GM21528 (cell line): Measurements from ENCODE around the gene ATP6V1C2.

ENCODE experiments used
- ATAC-seq: cut with Tn5 transposase; IDR thresholded peaks from one replicate; pipeline ENCODE4 v1.9.1; 2021; ENCODE audit warnings: mild to moderate bottlenecking, moderate library complexity; ENCODE audit not compliant: unreplicated experiment, low FRiP score

ATP6V1C2 gene

DNA sequence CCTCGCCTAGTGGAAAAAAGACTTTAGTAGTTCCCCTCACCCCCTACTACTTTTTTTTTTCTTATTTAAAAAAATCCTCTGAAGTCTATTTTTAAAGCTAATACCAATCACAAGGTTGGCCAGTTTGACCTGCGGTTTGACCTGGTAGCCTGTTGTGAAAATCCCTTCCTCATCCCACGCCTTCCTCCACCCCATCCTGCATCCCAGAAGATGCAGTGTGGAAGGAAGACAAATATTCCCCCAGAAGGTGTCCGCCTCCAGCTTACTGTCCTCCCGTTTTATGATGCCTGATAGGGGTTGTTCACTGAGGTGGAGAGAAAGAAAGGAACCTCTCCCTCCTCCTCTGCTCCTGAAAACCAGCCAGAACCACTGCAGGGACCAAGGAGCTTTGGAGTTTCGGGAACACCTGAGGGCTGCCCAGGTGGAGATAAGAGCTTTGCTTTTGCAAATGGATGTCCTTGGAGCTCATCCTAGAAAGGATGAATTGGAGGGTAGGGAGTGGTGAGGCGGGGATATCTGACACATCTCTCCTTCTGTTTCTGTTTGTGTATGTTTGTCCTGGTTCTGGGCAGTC lies 909 bp downstream of the ATP6V1C2 start:
- ATAC-seq: no peak

DNA sequence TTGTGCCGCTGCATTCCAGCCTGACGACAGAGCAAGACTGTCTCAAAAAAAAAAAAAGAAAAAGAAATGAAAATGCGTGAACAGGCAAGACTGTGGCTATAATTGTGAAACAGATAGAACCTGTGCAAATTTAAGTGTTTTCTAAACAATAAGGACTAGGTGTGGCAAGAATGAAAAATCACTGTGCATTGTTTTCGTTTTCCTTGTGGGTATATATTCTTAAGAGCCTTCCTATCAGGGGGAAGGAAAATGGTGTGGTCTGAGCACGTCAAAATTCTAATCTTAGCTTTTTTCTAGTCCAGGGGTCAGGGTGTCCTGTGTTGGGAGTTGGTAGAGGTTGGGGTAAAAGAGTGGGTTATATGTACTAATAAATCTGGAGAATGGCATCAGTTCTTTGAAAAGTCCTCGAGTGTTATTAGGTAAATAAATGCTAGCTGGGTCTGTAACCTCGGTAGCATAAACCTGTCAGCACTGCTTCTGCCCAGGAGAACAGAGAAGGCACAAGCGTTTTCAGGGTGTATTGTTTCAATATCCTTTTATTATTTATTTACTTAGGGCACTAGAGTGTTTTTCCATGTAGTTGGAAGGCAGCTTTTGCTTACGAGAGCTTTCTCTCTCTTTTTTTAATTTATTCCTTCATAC lies 11.6 kb downstream of the ATP6V1C2 start:
- no peak for ATAC-seq

DNA sequence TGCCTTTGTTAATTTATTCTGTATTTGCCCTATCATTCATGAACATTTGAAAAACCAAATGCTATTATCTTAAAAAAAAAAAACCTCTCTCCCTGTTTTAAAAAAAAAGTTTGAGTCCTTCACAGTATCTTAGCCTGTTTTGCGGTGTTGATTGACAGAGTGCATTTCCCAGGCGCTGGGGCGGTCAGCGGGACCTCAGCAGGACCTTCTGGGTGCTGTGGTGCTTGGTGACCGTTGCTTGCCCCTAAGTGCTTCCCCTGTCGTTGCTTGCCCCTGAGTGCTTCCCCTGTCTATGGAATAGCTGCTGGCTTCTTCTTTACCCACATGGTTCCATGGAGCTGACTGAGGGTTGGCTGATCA lies 12.1 kb downstream of the ATP6V1C2 start:
- ATAC-seq: no peak

DNA sequence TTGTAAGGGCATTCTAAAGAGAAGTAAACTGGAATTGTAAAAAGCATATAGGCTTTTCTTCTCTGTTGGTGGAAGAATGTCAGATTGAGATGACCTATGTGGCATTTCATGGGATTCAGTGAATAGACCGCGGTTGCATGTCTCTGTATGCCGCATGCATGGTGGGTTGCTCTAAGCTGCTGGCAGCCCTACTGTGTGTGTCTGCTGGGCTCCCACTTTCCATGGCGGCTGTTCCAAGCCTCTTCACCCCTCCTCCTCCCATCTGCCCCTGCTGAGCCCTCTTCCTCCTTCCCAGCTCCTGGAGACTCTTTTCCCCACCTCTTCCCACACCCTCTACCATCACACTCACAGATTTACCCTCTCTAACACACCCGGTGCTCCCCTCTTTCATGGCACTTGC lies 12.6 kb downstream of the ATP6V1C2 start:
- ATAC-seq: no peak

DNA sequence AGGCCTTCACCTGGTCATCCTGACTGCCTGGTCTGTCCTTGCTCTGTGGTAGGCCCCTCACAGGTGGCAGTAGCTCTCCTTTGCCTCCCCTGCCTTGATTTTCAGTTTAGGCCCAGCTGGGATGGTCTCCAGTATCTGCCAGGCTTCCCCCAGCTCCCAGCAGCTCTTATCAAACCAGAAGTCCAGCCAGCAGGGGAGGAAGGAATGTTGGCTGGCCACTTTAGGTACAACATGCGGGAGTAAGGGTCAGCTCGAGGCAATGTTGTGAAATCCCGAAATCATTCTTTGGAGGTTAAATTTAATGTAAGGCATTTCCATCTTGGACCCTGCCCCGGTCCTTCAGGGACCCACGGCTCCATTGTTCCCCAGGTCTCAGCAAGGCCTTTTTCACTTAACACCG lies 16.8 kb downstream of the ATP6V1C2 start:
- ATAC-seq: no peak

DNA sequence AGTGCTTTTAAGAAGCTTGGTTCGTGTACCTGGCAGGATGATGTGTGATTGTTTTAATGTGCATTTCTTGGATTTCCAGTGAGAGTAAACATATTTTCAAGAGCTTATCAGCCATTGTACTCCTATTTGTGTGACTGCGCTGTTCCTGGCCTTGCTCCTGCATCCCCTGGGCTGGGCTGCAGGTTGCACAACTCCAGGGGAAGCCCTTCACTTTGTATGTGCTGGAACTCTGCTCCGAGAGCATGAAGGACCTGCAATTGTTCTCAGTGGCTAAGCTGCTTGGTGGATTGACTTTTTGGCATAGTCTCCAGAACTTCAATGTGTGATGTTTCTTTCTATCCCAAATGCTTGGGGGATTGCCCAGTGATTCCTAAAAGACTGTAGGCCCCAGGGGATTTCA lies 18.8 kb downstream of the ATP6V1C2 start:
- ATAC-seq: no peak

DNA sequence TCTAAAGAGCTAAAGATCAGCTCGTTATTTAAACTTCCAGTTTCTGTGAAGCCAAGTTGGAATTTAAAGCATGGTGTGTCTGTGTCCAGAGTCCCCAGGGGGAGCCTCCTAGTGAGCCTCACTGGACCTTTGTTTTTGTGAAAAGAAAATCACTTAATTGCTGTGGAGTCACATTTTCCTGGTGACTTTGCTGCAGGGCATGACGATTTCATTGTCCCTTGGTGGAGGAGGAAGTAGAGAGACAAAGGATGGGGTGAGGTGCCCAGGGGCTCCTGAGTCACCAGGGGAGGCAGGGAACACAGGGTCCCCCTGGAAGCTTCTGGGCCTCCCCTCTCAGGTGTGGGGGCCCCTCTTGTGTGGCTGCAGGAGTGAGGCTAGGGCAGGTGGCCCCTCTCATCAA lies 19.7 kb downstream of the ATP6V1C2 start:
- no peak for ATAC-seq

DNA sequence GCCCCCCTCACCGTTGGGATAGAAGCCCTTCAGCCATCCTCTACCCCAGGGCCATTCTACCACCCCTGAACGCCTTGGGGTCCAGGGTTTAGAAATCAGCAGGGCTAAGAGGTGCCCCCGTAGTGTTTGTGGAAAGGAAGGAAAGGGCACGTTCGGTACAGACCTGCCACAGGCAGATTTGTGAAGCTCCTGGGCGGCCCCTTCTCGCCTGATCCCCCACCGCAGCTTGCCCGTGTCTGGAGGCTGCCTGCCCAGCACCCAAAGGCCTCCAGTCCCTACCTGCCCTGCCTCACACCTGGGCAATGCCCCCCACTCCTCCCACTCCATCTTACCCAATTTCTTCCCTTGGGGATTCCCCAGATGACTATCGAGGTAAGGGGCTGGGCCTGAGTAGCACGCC lies 21.2 kb downstream of the ATP6V1C2 start:
- ATAC-seq: no peak

DNA sequence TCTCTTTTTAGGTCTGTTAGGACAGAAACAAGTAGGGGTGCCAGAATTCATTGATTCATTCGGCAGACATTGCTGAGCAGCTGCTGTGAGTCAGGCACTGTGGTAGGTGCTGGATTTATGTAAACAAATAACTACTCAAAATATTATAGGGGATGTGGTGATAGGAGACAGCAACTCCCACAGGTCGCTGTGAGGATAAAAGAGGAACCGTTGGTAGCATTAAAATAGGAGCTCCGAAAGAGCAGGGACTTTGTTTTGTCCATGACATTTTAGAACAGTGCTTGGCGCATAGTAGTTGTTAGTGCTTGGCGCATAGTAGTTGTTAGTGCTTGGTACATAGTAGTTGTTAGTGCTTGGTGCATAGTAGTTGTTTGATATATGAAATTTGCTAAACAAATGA lies 29.2 kb downstream of the ATP6V1C2 start:
- ATAC-seq: no peak

DNA sequence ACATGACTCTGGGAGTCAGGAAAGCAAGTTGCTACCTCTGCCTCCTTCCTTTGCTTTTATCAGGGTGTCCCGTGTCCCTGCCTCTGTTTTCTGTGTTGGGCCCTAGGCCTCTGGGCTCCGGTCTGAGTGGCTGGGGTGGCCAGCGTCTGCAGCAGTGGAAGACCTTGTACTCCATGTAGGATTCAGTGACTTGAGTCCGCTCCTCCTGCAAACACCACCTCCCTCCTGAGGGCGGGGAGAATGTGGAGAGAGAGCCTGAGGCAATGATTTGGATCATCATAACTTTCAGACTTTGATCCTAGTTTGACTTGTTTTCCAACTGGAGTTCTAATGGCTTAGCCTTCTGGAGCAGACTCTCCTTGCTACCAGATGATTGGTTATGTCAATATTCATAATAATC lies 30.8 kb downstream of the ATP6V1C2 start:
- no peak for ATAC-seq

DNA sequence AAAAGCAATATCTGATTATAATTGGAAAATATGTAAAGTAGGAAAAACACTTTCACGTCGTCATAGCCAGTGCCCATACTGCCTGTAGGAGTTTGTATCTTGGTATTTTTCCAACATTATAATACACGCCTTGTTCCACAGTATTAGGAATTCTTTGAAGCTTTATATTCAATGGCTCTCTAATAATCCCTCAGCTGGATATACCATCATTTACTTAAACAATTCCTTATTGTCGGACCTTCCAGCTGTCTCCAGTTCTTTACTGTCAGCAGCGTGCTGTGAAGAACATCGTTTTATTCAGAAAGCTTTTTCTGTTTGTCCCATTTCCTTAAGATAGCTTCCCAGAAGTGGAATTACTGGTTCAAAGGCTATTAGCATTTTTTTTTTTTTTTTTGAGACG lies 31.7 kb downstream of the ATP6V1C2 start:
- ATAC-seq: no peak

DNA sequence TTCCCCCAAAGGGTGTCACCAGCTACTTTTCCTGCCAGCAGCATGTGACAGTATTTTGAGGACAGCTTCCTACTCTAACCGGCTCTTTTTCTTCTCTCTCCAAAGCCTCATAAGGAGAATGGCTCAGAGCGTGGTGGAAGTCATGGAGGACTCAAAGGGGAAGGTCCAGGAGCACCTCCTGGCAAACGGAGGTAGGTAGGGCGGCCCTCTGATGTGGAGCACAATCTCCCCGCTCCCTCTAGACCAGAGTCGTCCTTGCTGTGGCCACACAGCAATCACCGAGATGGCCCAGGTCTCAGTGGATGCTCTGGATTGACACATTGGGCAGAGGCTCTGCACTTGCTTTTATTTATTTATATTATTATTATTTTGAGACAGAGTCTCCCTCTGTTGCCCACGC lies 32.4 kb downstream of the ATP6V1C2 start:
- ATAC-seq: no peak

DNA sequence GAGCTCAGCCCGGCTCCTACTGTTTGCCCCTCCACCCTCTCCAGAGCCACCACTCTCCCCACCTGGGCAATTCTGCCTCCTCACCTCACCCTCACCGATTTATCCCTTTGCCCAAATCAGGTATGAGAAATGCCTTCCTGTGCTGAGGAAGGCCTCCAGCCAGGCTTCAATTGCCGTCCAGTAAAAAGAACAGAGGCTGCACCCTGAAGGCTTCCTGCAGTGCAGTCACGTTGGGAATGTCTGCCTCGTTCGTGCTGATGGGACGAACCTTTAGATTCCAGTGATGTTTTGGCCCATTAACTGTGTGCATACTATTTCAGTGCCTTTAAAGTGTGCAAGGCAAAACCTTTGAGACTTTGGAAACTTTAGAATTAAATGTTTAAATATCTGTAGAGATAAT lies 34.2 kb downstream of the ATP6V1C2 start:
- no peak for ATAC-seq

DNA sequence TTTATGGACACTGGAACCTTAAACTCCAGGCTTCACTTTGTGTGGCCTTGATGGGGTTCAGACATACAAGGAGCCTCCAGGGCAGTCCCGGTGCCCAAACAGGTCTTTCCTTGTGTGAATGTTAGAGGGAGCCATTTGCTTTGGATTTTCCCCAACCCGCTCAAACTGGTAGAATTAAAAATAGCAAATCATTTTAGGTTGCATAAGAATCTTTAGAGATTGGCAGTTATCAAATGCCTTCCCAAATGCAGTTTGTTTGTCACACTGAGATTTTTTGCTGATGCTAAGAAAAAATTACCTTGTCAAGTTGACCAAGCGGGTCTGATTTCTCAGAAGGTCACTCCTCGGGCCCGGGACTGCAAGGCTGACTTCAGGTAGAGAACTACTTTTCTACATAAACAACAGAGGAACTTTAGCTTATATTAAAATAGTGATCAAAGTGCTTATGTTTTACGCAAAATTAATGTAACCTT lies 36.4 kb downstream of the ATP6V1C2 start:
- no peak for ATAC-seq

DNA sequence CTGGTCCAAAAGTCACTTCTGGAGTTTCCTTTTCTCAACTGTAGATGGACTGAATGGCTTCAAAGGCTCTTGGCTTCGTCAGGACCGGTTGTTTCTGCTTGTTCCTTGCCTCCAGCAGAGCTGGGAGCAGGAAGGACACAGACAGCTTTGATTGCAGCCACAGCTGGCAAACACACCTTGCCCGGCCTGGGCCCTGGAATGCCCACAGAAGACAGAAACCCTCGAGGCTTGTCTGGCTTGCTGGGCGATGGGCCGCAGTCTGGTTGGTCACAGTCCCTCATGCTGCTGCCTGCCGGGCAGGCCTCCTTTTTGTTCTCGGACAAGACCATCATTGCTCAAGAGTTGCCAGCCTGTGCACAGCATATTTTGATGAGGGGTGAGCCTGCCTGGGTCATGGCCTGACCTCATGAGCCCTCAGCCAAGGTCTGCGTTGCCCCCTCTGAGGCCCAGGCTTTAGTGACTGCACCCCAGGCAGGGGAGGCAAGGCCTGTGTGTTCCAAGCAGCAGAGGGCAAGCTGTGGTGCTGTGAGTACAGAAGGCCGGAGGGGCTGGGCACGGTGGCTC lies 37.8 kb downstream of the ATP6V1C2 start:
- no peak for ATAC-seq

DNA sequence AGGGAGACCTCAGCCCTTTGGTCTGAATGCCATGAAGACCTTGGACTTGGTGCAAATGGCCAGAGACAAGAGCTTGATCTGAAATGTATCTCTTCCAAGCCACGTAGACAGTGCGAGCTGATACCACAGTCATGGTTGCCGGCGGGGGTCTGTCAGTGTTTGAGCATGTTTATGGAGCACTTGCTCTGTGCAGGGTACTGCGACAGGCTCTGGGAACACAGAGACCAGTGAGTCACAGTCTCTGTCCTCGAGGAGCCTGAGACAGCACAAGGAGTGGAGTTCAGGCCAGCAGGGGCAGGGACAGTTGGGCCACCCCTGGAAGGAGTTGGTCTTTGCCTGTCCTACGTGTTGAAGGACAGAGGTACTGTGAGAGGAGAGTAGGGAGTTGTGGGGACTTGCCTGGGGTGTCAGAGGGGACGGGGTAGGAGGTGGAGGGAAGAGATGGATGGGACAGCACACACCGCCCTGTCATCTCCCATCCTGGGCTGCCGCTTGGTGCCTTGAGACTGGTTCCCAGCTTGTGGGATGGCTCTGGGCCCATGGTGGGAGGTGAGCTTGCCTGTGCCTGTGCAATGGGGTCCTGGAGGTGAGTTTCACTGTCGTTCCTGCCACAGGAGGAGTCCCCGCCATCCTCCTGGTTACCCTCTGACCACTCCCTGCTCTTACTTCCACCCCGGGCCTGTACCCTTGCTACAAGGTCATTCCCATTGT lies 39.5 kb downstream of the ATP6V1C2 start:
- ATAC-seq: no peak

DNA sequence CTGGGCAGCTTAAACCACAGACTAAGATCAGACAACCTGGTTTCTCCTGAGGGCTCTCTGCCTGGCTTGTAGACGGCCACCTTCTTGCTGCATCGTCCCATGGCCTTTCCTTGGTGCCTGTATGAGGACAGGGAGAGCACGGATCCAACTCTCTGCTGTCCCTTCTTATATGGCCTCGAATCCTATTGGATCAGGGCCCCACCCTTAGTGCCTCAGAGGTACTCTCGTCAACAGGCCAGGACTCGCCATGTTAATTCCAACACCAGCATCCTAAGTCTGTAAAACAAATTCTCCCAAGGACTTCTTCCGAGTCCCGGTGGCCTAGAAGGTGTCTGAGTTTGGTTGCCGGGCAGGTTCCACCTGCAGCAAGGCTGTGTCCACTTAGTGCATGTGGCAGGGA lies 40.2 kb downstream of the ATP6V1C2 start:
- ATAC-seq: no peak

DNA sequence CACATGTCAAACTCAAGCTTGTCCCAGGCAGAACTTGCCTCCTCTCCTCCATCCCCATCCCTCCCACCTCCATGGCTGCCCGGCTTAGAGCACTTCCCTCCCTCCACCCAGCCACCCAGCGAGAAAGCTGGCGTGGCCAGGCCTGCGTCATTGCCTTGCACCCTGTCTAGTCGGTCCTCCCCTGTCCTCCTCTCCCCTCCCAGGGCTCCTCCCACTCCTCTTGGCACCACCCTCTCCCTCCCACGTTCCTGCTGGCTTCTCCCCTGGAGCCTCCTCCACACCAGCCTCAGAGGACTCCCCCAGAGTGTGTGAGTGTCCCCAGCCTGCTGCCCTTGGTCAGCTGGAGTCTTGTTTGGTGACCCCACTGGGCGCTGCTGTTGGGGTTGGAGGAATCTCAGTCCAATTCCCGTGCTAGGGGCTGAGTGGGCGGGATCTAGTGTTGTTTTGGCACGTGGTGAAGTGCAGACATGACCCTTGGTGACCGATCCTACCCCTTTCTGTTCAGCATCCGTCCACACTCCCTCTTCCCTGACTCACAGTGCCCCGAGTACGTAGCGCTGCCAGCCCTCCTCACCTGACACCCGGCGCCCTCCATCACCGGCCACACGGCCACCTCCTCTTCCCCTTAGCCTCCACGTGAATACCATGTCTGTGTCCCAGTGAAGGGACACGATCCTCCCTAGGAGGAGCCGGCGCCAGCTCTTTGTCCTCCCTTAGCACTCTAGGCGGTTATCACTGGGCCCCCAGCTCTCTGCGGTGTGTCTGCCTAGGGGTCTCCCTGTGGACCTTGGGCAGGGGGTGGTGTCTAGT lies 41.4 kb downstream of the ATP6V1C2 start:
- no peak for ATAC-seq

DNA sequence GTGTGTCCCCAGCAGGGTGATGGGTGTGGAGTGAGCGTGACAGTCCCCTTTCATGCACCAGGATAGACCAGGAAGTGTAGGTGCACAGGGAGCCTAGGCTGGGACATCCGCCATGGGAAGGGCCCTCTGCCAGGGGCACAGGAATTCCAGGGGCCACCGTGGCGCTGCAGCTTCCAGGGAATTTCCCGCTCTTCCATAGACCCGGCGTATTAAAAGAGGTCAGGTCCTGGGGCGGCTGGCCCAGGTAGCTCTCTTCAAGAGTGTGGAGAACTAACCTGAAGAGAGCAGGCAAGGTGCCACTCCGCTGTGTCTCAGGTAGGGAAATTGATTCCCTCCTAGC lies 42.0 kb downstream of the ATP6V1C2 start:
- no peak for ATAC-seq

DNA sequence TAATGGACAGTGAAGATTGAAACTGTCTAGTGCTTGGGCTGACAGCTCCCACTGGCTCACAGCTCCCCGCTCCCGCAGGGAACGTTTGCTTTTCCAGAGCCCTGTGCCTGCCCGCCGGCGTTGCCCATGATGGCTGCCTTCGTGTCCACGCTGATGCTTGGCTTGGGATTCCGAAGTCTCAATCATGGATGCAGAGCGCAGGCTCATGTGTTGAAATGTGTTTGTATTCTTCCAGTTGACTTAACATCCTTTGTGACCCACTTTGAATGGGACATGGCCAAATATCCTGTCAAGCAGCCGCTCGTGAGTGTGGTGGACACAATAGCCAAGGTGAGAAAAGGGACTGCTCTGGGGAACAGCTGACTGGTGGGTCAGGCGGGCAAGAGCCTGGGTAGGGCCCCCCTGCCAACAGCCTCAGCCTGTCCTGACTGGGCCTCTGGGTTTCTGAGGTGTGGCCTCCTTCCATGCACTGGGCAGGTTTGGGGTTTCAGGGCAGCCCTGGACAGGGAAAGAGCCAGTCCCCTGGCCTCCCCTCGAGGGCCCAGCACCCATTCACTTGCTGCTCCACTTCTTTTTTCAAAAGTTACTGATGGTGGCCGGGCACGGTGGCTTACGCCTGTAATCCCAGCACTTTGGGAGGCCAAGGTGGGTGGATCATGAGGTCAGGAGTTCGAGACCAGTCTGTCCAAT lies 42.8 kb downstream of the ATP6V1C2 start:
- no peak for ATAC-seq

DNA sequence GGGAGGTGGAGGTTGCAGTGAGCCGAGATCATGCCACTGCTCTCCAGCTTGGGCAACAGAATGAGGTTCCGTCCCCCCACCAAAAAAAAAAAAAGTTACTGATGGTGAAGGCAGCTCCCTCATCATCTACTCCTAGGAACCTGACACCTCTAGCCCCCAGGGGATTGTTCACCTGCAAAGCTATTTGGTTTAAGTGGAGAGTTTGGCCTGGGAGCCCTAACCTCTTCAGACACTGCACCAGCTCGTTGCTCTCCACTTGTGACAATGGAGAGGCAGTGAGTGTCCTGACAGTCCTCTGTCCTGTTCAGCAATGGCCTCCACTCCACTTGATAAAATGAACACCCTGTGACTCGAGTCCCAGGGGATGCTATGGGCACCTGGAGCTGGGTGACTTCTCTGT lies 43.5 kb downstream of the ATP6V1C2 start:
- no peak for ATAC-seq
